ENCODE measurements around the gene KCNQ5.
"Not testable (repeated sequence)": the region's sequence is repeated elsewhere in the genome, so short reads cannot be mapped to it uniquely, and the experiment has no call there.

KCNQ5 gene

GRCh38 chr6:72886170-72886569, 264.3 kb downstream of the KCNQ5 start:
- H3K36me3 ChIP-seq, result peaks cover 0 to 82% (median 32%) of the 10 kb centered on the region in 11 experiments; a peak in 16 of 22 replicates
- no peak overlapping the region for H3K9ac ChIP-seq
- no peak overlapping the region for H3K27ac ChIP-seq
- H3K4me2 ChIP-seq, result no peak overlapping the region
- H3K9me3 ChIP-seq (replicated peaks in 1 of 11), result peaks cover 31 to 44% (median 37%) of the 10 kb centered on the region in 11 experiments
- no peaks in the 10 kb centered on the region for H4K20me1 ChIP-seq
- TF ChIP-seq Cebpa-rat (IDR thresholded peaks at IDR 0.05), result no peak
- no peaks in the 10 kb centered on the region for H3K27me3 ChIP-seq
- H3K4me3 ChIP-seq, result no peak overlapping the region
- H3K4me1 ChIP-seq, result no peaks in the 10 kb centered on the region

DNA sequence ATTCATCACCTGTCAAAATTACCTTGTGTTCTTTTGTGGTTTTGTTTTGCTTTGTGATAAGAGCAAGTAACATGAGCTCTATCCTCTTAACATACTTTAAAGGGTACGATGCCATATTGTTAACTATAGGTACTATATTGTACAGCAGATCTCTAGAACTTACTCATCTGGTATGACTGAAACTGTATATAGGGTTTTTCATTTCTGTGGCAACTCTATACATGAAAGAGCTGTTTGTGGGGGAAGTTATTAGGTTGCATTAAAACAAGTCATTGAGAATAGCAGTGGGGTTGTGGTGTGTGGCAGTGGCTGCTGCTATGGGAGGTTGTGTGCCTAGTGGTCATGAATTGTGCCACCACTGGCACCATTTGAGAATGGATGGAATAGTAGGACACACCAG, 268.4 kb downstream of the KCNQ5 start:
- H3K27ac ChIP-seq, result no peak overlapping the region
- no peak for TF ChIP-seq Cebpa-rat (IDR thresholded peaks at IDR 0.05)
- no peak overlapping the region for H3K4me3 ChIP-seq
- no peaks in the 10 kb centered on the region for H3K4me1 ChIP-seq
- no peak overlapping the region for H3K9ac ChIP-seq
- peaks cover 0 to 8% (median 0%) of the 10 kb centered on the region in 11 experiments; a peak in 2 of 22 replicates for H4K20me1 ChIP-seq
- H3K4me2 ChIP-seq, result no peak overlapping the region
- peaks cover 0 to 42% (median 10%) of the 10 kb centered on the region in 11 experiments; a peak in 16 of 22 replicates for H3K36me3 ChIP-seq
- no peaks in the 10 kb centered on the region for H3K27me3 ChIP-seq
- peaks cover 21 to 30% (median 22%) of the 10 kb centered on the region in 11 experiments for H3K9me3 ChIP-seq (replicated peaks in 1 of 11)

DNA sequence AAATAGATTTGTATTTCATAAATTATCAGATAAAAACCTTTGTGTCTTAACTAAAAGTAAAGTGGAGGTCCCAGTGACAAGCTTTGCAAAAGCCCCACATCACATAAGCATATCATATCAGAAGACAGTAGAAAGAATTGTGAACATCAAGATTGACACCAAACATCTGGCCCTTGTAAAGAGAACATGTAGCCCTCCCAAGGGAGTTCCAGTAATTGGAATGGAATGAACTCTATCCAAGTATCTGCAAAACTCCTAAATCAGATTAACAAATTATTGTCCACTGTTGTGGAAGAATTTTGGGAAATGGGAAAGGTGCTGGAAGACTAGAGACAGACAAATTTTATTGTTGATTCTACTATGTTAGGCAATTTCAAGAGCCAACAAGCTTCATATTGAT, 268.8 kb downstream of the KCNQ5 start:
- Histone ChIP-seq H3K27me3 (no peaks in the 10 kb centered on the region), H3K9me3 (replicated peaks in 1 of 11) (peaks cover 16 to 25% (median 18%) of the 10 kb centered on the region in 11 experiments), H4K20me1 (peaks cover 0 to 8% (median 0%) of the 10 kb centered on the region in 11 experiments; a peak in 2 of 22 replicates), H3K4me3 (no peak overlapping the region), H3K4me2 (no peak overlapping the region), H3K4me1 (no peaks in the 10 kb centered on the region), H3K27ac (no peak overlapping the region), H3K9ac (no peak overlapping the region), H3K36me3 (peaks cover 0 to 38% (median 5%) of the 10 kb centered on the region in 11 experiments; a peak in 16 of 22 replicates)
- TF ChIP-seq Cebpa-rat (IDR thresholded peaks at IDR 0.05), result no peak

GRCh38 chr6:72892901-72893300, 271.0 kb downstream of the KCNQ5 start:
- Histone ChIP-seq H3K36me3 (peaks cover 0 to 37% (median 16%) of the 10 kb centered on the region in 11 experiments; a peak in 17 of 22 replicates), H3K27me3 (no peaks in the 10 kb centered on the region), H3K4me2 (no peak overlapping the region), H3K27ac (no peak overlapping the region), H3K9me3 (replicated peaks in 1 of 11) (peaks cover 6 to 23% (median 15%) of the 10 kb centered on the region in 11 experiments; a peak in 20 of 22 replicates), H3K9ac (no peak overlapping the region), H3K4me1 (no peaks in the 10 kb centered on the region), H4K20me1 (peaks cover 0 to 8% (median 0%) of the 10 kb centered on the region in 11 experiments; a peak in 2 of 22 replicates), H3K4me3 (no peak overlapping the region)
- no peak for TF ChIP-seq Cebpa-rat (IDR thresholded peaks at IDR 0.05)

DNA sequence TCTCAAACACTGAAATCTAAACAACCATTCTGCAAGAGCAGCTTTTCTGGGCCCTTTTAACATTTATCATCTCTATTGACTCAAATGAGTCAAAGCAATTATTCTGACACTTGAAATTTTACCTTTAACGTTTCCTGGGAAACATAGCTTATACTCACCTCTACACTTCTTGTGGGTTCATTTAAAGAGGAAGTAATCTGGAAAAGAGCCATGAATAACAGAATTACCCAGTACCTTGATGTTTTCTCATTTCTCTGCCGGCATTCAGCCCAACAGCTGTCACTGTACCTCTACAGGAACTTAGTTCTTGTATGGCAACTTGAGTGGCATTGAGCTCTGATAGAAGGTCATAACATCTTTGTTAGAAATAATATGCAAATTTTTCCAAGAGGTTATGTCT, 272.2 kb downstream of the KCNQ5 start:
- Histone ChIP-seq H3K27me3 (no peaks in the 10 kb centered on the region), H3K36me3 (peaks cover 0 to 37% (median 26%) of the 10 kb centered on the region in 11 experiments; a peak in 17 of 22 replicates), H3K9me3 (replicated peaks in 1 of 11) (peaks cover 17 to 35% (median 27%) of the 10 kb centered on the region in 11 experiments), H3K4me1 (no peaks in the 10 kb centered on the region), H4K20me1 (peaks cover 0 to 8% (median 0%) of the 10 kb centered on the region in 11 experiments; a peak in 2 of 22 replicates), H3K4me3 (no peak overlapping the region), H3K27ac (no peak overlapping the region), H3K9ac (no peak overlapping the region), H3K4me2 (no peak overlapping the region)
- TF ChIP-seq Cebpa-rat (IDR thresholded peaks at IDR 0.05), result no peak

DNA sequence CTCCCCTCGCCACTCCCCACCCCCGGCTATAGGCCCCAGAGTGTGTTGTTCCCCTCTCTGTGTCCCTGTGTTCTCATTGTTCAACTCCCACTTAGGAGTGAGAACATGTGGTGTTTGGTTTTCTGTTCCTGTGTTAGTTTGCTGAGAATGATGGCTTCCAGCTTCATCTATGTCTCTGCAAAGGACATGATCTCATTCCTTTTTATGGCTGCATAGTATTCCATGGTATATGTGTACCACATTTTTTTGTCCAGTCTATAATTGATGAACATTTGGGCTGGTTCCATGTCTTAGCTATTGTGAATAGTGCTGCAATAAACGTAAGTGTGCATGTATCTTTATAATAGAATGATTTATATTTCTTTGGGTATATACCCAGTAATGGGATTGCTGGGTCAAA, 276.4 kb downstream of the KCNQ5 start:
- Histone ChIP-seq H3K36me3 (peaks cover 0 to 36% (median 23%) of the 10 kb centered on the region in 11 experiments; a peak in 17 of 22 replicates), H3K9me3 (replicated peaks in 1 of 11) (peaks cover 28 to 60% (median 52%) of the 10 kb centered on the region in 11 experiments)
- H3K27ac ChIP-seq, H3K4me3 ChIP-seq, H3K4me1 ChIP-seq, H4K20me1 ChIP-seq, H3K27me3 ChIP-seq, H3K4me2 ChIP-seq, H3K9ac ChIP-seq: not testable (repeated sequence)

DNA sequence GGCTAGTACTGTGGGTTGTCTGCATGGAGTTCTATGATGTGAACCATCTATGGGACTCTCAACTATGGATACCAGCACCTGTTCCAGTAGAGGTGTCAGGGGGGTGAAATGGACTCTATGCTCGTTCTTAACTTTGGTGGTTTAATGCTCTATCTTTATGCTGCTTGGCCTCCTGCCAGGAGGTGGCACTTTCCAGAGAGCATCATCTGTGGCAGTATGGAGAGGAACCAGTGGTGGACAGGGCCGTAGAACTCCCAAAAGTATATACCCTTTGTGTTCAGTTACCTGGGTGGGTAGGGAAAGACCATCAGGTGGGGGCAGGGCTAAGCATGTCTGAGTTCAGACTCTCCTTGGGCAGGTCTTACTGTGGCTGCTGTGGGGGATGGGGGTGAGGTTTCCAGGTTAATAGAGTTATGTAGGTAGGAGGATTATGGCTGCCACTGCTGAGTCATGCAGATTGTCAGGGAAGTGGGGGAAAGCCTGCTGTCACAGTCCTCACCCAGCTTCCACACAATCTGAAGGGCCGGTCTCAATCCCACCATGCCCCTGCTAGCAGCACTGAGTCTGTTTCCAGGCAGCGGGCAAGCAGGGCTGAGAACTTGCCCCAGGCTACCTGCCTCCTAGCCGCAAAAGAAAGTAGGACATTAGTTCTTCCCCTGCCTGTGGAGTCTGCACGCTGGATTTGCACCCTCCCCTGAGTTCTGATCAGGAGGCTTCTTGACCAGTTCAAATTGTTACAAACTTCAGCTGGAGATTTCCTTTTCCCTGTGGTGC, 284.0 kb downstream of the KCNQ5 start:
- Histone ChIP-seq H3K27me3 (no peaks in the 10 kb centered on the region), H3K4me3 (no peak overlapping the region), H3K9me3 (replicated peaks in 1 of 11) (peaks cover 0 to 42% (median 24%) of the 10 kb centered on the region in 11 experiments; a peak in 14 of 22 replicates), H3K4me1 (peaks cover 2 to 8% (median 3%) of the 10 kb centered on the region in 10 experiments), H4K20me1 (peaks cover 0 to 18% (median 0%) of the 10 kb centered on the region in 11 experiments; a peak in 6 of 22 replicates), H3K36me3 (peaks cover 0 to 25% (median 0%) of the 10 kb centered on the region in 11 experiments; a peak in 5 of 22 replicates), H3K27ac (peak overlapping the region in 1 of 11 experiments; percentile 2; a peak in 1 of 22 replicates), H3K9ac (no peak overlapping the region), H3K4me2 (no peak overlapping the region)
- no peak for TF ChIP-seq Cebpa-rat (IDR thresholded peaks at IDR 0.05)

DNA sequence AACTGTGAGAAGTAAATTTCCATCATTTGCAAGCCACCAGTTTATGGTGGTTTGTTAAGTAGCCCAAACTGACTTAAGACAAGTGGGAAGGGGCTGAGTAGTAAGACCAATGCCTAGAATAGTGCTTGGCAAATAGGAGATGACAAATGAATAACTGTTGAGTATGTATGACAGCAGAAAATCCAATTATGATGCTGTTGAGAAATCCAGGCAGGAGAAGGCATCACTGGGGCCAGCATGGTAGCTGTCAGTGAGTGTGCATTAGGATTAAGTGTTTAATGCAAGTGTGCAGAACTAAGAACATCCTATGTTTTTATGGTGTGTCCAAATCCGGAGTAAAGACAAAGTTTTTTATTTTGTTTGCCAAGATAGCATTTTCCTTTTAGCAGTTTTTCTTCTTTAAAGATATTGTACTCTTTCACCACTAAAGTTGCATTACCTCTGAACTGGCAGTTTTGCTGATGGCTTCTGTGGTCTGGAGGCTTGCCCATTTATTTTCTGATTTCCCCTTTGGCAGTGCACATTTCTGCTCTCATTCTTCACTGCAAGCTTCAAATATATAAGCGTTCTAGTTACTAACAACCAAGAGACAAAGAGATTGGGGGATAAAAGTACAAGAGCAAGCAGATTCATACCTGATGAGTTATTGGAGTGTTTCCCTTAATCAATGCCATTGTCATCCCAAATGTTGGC, 289.7 kb downstream of the KCNQ5 start:
- H3K4me1 ChIP-seq, result peaks cover 15 to 19% (median 17%) of the 10 kb centered on the region in 10 experiments
- peaks cover 0 to 2% (median 0%) of the 10 kb centered on the region in 11 experiments; a peak in 1 of 22 replicates for H3K9me3 ChIP-seq (replicated peaks in 1 of 11)
- H3K9ac ChIP-seq, result no peak overlapping the region
- H3K36me3 ChIP-seq, result peaks cover 0 to 2% (median 0%) of the 10 kb centered on the region in 11 experiments; a peak in 1 of 22 replicates
- H3K4me2 ChIP-seq, result peak overlapping the region; percentile 38 to 72 (median 48)
- no peak for TF ChIP-seq Cebpa-rat (IDR thresholded peaks at IDR 0.05)
- no peaks in the 10 kb centered on the region for H3K27me3 ChIP-seq
- H3K27ac ChIP-seq, result peak overlapping the region in 3 of 11 experiments; percentile 1 to 30 (median 24); a peak in 3 of 22 replicates
- H3K4me3 ChIP-seq, result no peak overlapping the region
- H4K20me1 ChIP-seq, result peaks cover 0 to 17% (median 0%) of the 10 kb centered on the region in 11 experiments; a peak in 6 of 22 replicates

GRCh38 chr6:72913797-72914196, 291.9 kb downstream of the KCNQ5 start:
- no peak for TF ChIP-seq Cebpa-rat (IDR thresholded peaks at IDR 0.05)
- H3K4me1 ChIP-seq, result peaks cover 16 to 25% (median 18%) of the 10 kb centered on the region in 10 experiments
- no peak overlapping the region for H3K4me3 ChIP-seq
- no peak overlapping the region for H3K27ac ChIP-seq
- no peak overlapping the region for H3K4me2 ChIP-seq
- H3K9me3 ChIP-seq (replicated peaks in 1 of 11), result no peaks in the 10 kb centered on the region
- no peaks in the 10 kb centered on the region for H3K27me3 ChIP-seq
- H3K36me3 ChIP-seq, result no peaks in the 10 kb centered on the region
- no peak overlapping the region for H3K9ac ChIP-seq
- H4K20me1 ChIP-seq, result peaks cover 0 to 16% (median 0%) of the 10 kb centered on the region in 11 experiments; a peak in 6 of 22 replicates
